ENCODE results near the gene GARIN5A. TPM values are rescaled to one million over a fixed set of nuclear protein-coding genes. Genes with fewer than 3 reads are reported as not detected.

Gene GARIN5A
- total RNA-seq, 4 donors from 2014 or later, result 0.55 to 4.2 (median 0.79) TPM; not detected in 1

DNA sequence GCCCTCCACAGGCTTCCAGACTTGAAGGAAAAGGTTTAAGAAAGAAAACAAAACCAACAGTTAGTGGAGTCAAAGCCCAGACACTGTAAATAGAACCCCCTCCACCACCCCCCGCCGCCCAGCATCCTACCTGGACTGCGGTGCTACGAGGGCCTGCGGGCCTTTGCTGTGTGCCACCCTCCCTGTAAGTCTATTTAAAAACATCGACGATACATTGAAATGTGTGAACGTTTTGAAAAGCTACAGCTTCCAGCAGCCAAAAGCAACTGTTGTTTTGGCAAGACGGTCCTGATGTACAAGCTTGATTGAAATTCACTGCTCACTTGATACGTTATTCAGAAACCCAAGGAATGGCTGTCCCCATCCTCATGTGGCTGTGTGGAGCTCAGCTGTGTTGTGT lies 6.3 kb upstream of the GARIN5A start:
- in situ Hi-C loops (cut with MboI; ENCODE audit: low pct_ligation_motif_present in 1 of 4, low pct_unique_long_range_greater_than_20kb in 1 of 4, low sequenced_read_pairs in 3 of 4) (no loop called here), intact Hi-C loops (cut with DNase I; ENCODE audit: low total_unique reads) (no loop called here)
- no peak overlapping the region for H3K27ac ChIP-seq
- peaks cover 0 to 37% (median 15%) of the 10 kb centered on the region in 4 donors for H3K36me3 ChIP-seq
- peaks cover 13% of the 10 kb centered on the region for H3K27me3 ChIP-seq
- no peak for TF ChIP-seq POLR2A (IDR thresholded peaks at IDR 0.05)
- no peak for TF ChIP-seq POLR2AphosphoS5 (IDR thresholded peaks at IDR 0.05)
- TF ChIP-seq EP300 (IDR thresholded peaks at IDR 0.05; ENCODE audit: low read depth), result no peak
- TF ChIP-seq, protein P1, sequence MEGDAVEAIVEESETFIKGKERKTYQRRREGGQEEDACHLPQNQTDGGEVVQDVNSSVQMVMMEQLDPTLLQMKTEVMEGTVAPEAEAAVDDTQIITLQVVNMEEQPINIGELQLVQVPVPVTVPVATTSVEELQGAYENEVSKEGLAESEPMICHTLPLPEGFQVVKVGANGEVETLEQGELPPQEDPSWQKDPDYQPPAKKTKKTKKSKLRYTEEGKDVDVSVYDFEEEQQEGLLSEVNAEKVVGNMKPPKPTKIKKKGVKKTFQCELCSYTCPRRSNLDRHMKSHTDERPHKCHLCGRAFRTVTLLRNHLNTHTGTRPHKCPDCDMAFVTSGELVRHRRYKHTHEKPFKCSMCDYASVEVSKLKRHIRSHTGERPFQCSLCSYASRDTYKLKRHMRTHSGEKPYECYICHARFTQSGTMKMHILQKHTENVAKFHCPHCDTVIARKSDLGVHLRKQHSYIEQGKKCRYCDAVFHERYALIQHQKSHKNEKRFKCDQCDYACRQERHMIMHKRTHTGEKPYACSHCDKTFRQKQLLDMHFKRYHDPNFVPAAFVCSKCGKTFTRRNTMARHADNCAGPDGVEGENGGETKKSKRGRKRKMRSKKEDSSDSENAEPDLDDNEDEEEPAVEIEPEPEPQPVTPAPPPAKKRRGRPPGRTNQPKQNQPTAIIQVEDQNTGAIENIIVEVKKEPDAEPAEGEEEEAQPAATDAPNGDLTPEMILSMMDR (IDR thresholded peaks at IDR 0.05), result no peak
- WGBS, 2 donors (ENCODE audit: low coverage in 1 of 2), result 90 to 99% methylated on average over 9 to 10 of the region's 10 CpGs
- H3K4me1 ChIP-seq, result peaks cover 0 to 5% (median under 1%) of the 10 kb centered on the region in 4 donors
- no peak overlapping the region for H3K4me3 ChIP-seq
- H3K9me3 ChIP-seq, result no peaks in the 10 kb centered on the region
- DNase-seq, result no peak

DNA sequence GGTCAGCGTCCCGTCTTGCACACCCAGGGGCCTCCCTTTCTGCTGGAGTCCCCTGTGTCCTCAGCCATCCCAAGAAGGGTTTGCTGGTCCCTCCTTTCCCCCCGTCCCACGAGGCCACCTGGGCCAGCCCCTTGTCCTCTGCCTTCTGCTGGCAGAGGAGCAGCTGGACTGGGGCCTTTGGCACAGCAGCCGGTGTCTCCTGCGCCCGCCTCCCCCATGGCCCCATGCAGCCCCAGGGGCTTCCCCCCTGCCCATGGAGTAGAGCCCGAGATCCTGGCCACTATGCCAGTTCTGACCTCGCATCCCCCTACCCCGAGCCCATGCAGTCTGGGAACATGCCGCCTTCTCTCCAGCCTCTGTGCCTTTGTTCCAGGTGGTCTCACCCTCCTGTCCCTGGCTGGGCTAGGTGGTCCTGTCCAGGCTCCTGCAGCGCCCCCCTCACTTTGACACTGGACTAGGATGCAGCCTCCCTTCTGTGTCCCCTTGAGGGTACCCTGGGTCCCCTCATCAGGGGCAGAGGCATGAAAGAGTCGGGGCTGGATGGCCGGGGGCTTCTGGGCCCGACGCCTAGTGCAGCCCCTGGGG lies 5.7 kb upstream of the GARIN5A start:
- WGBS, 2 donors (ENCODE audit: low coverage in 1 of 2), result 76% methylated on average over 10 of the region's 16 CpGs; no CpG with 5 or more reads in 1 of the 2 donors
- no peak for TF ChIP-seq EP300 (IDR thresholded peaks at IDR 0.05; ENCODE audit: low read depth)
- no peak for TF ChIP-seq POLR2AphosphoS5 (IDR thresholded peaks at IDR 0.05)
- TF ChIP-seq POLR2A (IDR thresholded peaks at IDR 0.05), result no peak
- TF ChIP-seq, protein P1 (IDR thresholded peaks at IDR 0.05), result no peak
- H3K4me1 ChIP-seq, result peaks cover under 1 to 10% (median 5%) of the 10 kb centered on the region in 4 donors
- H3K27ac ChIP-seq, result no peak overlapping the region
- H3K9me3 ChIP-seq, result no peaks in the 10 kb centered on the region
- H3K4me3 ChIP-seq, result no peak overlapping the region
- peaks cover 7% of the 10 kb centered on the region for H3K27me3 ChIP-seq
- in situ Hi-C loops (cut with MboI; ENCODE audit: low pct_ligation_motif_present in 1 of 4, low pct_unique_long_range_greater_than_20kb in 1 of 4, low sequenced_read_pairs in 3 of 4) (no loop called here), intact Hi-C loops (cut with DNase I; ENCODE audit: low total_unique reads) (no loop called here)
- no peak for DNase-seq
- H3K36me3 ChIP-seq, result peaks cover 0 to 37% (median 15%) of the 10 kb centered on the region in 4 donors

DNA sequence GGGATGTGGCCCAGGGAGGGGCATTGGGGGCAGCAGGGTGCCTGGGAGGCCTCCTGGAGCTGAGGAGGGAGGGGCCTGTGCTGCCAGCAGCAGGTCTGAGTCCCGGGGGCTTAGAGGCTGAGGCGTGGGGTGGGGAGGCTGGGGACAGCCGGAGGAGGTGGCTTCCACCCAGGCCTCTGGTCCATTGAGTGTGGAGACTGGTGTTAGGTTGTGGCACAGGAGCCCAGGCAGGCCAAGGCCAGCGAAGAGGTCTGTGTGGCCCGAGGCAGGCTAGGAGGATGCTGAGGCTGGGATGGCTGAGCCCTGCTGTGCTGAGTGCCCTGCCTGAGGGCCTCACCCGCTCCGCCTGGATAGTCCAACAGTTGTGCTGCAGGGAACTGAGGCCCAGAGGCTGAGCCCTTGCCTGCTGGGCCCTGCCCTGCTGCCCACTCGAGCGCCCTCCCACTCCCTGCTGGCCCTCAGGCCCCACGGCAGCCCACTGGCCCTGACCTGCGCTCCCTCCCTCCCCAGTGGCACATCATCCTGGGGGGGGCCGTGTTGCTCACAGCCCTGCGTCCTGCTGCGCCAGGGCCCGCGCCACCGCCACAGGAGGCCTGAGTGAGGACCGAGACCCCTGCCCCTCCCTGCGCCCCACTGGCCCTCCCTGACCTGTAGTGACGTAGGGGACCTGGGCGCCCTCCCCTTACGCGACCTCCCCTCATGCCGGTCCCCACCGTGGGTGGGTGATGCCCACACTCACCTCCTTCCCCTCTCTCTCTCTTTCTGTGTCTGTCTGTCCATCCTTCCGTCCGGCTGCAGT lies 4.9 kb upstream of the GARIN5A start:
- H3K9me3 ChIP-seq, result no peaks in the 10 kb centered on the region
- H3K4me1 ChIP-seq, result peaks cover 6 to 16% (median 10%) of the 10 kb centered on the region in 4 donors
- H3K36me3 ChIP-seq, result peaks cover 0 to 37% (median 15%) of the 10 kb centered on the region in 4 donors
- WGBS, 2 donors (ENCODE audit: low coverage in 1 of 2), result 60 to 91% methylated on average over 1 to 20 of the region's 27 CpGs
- no peak overlapping the region for H3K27ac ChIP-seq
- intact Hi-C loops (cut with DNase I; ENCODE audit: low total_unique reads) (no loop called here), in situ Hi-C loops (cut with MboI; ENCODE audit: low pct_ligation_motif_present in 1 of 4, low pct_unique_long_range_greater_than_20kb in 1 of 4, low sequenced_read_pairs in 3 of 4) (no loop called here)
- DNase-seq, result no peak
- no peaks in the 10 kb centered on the region for H3K27me3 ChIP-seq
- no peak for TF ChIP-seq EP300 (IDR thresholded peaks at IDR 0.05; ENCODE audit: low read depth)
- no peak for TF ChIP-seq POLR2AphosphoS5 (IDR thresholded peaks at IDR 0.05)
- H3K4me3 ChIP-seq, result no peak overlapping the region

DNA sequence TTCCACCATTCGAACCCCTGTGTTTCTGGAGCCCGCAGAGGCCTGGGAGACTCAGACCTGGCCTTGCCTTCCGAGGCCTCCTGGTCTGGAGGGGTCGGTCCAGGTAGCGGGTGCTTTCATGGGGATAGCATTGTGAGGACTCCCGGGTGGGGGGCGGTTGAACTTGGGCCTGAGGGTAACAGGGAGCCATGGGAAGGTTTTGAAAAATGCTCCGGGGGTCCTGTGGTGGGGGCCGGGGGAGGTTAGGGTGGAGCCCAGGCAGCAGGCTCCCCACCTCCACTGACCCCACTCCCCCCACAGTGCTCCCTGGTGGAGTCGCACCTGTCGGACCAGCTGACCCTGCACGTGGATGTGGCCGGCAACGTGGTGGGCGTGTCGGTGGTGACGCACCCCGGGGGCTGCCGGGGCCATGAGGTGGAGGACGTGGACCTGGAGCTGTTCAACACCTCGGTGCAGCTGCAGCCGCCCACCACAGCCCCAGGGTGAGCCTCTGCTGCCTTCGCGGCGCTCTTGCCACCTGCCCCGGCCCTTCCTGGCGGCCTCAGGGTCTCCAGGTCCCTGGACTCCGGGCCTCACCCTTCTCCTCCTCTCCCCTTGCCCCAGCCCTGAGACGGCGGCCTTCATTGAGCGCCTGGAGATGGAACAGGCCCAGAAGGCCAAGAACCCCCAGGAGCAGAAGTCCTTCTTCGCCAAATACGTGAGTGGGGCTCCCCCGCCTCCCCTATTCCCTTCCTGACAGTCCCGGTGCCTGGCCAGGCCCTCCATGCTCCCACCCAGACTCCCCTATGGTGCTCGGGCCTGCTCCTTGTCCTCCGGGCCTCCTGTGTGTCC lies 3.8 kb upstream of the GARIN5A start:
- Histone ChIP-seq H3K27me3 (no peaks in the 10 kb centered on the region), H3K36me3 (peaks cover 0 to 37% (median 15%) of the 10 kb centered on the region in 4 donors), H3K4me1 (peaks cover 6 to 16% (median 10%) of the 10 kb centered on the region in 4 donors), H3K4me3 (no peak overlapping the region), H3K9me3 (no peaks in the 10 kb centered on the region), H3K27ac (no peak overlapping the region)
- in situ Hi-C loops (cut with MboI; ENCODE audit: low pct_ligation_motif_present in 1 of 4, low pct_unique_long_range_greater_than_20kb in 1 of 4, low sequenced_read_pairs in 3 of 4), result no loop called here
- WGBS, 2 donors (ENCODE audit: low coverage in 1 of 2), result 92% methylated on average over 37 of the region's 37 CpGs; no CpG with 5 or more reads in 1 of the 2 donors
- DNase-seq, result no peak
- intact Hi-C loops (cut with DNase I; ENCODE audit: low total_unique reads), result no loop called here
- TF ChIP-seq, protein P1 (IDR thresholded peaks at IDR 0.05), result no peak
- no peak for TF ChIP-seq POLR2A (IDR thresholded peaks at IDR 0.05)
- no peak for TF ChIP-seq POLR2AphosphoS5 (IDR thresholded peaks at IDR 0.05)
- TF ChIP-seq EP300 (IDR thresholded peaks at IDR 0.05; ENCODE audit: low read depth), result no peak
